ENCODE data around the gene HPS4. TPM values are rescaled to one million over a fixed set of nuclear protein-coding genes. Genes with fewer than 3 reads are reported as not detected.

HPS4 gene
- total and polyA plus RNA-seq, 4 experiments from 2014 or later, result 7.9 to 59.7 (median 36.9) TPM

DNA sequence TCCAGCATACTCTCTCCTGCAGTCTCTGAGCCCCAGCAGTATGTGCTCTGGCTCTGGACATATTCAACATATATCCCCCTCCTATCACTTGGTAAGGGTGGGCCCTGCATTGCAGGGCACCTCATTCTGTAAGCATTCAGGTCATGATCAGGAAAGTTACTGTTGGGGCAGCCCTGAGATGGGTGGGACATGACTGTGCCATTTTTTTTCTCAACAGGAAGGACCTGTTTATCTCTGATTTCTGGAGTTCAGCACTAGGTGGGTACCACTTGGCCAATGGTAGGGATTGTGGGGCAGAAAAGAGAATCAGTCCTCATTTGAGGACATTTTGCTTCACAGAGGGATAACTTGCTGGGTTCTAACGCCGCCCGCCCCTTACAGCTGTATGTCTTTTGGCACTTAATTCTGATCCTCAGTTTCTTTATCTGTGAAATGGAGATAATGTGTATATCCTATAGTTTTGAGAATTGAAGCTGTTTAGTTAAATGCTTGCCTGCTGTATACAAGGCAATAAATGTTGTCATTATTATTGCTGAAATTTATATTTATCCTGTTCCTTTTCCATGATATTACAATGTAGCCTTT lies 2.3 kb upstream of the HPS4 start:
- intact Hi-C loops (cut with micrococcal nuclease), result no loop called here
- H3K36me3 ChIP-seq (ENCODE audit: insufficient read depth, low read length), result peaks cover 32% of the 10 kb centered on the region
- H3K9me3 Mint-ChIP-seq, result peaks cover 0 to 3% (median 0%) of the 10 kb centered on the region in 8 donors
- no peak for DNase-seq
- peaks cover 48% of the 10 kb centered on the region for H3K4me1 ChIP-seq (ENCODE audit: insufficient read depth, low read length)
- no peak overlapping the region for H3K4me3 ChIP-seq (ENCODE audit: low read length in 2 of 2)
- POLR2A ChIA-PET (ENCODE audit: partially characterized antibody), result interaction anchor here (4.4 to 6.4 kb wide), 2 partner anchors 28 to 186 kb away, joined by 65 to 68 read pairs; partner anchors contain the start of gene TFIP11
- peaks cover 38 to 57% (median 46%) of the 10 kb centered on the region in 4 donors for H3K4me1 Mint-ChIP-seq
- no peaks in the 10 kb centered on the region for H3K9me3 ChIP-seq (ENCODE audit: control insufficient read depth in 1 of 2, low read length in 2 of 2)
- peaks cover 32 to 60% of the 10 kb centered on the region in 2 donors for H3K36me3 Mint-ChIP-seq
- CTCF ChIA-PET (ENCODE audit: partially characterized antibody), result interaction anchor here (1.8 to 2.4 kb wide), 2 partner anchors 16 to 119 kb away, joined by 4 to 8 read pairs; no protein-coding TSS in a partner anchor
- H3K27ac ChIP-seq (ENCODE audit: low read depth, low read length), result no peak overlapping the region
- H3K27me3 Mint-ChIP-seq, result no peaks in the 10 kb centered on the region
- H3K4me3 Mint-ChIP-seq, result peak overlapping the region in 5 of 8 donors; percentile 13 to 78 (median 28)
- H3K27ac Mint-ChIP-seq, result peak overlapping the region; percentile 26 to 97 (median 88)
- no peaks in the 10 kb centered on the region for H3K27me3 ChIP-seq (ENCODE audit: insufficient read depth, low read length)

DNA sequence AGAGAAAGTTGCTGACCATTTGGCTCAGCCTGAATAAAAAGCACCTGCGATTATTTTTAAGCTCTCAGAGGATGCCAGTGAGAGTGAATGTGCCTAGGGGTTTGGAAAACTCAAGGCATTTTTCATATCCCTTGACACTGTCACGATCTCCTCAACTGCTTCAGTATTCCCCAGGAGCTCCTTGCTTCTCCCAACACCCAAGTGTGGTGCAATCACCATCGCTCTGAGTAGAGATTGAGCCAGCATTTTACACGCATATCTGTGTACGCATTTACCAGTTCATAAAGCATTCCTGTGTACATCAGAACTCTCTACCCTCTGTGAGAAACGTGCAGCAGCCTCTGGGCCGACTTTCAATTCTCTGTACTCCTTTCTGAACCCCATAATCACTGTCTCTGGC lies 1.4 kb upstream of the HPS4 start:
- POLR2A ChIA-PET (ENCODE audit: partially characterized antibody), result interaction anchor here (1.0 to 6.4 kb wide), 9 partner anchors 7 to 206 kb away, joined by 3 to 68 read pairs (median 25); partner anchors contain the start of genes ASPHD2 and TFIP11
- Mint-ChIP-seq H3K4me1 (peaks cover 41 to 66% (median 53%) of the 10 kb centered on the region in 4 donors), H3K4me3 (peak overlapping the region; percentile 28 to 92 (median 56)), H3K36me3 (peaks cover 30 to 53% of the 10 kb centered on the region in 2 donors), H3K27ac (peak overlapping the region; percentile 26 to 97 (median 88)), H3K27me3 (no peaks in the 10 kb centered on the region), H3K9me3 (peaks cover 0 to 3% (median 0%) of the 10 kb centered on the region in 8 donors)
- Histone ChIP-seq H3K4me1 (ENCODE audit: insufficient read depth, low read length) (peaks cover 57% of the 10 kb centered on the region), H3K27me3 (ENCODE audit: insufficient read depth, low read length) (no peaks in the 10 kb centered on the region), H3K27ac (ENCODE audit: low read depth, low read length) (no peak overlapping the region), H3K4me3 (ENCODE audit: low read length in 2 of 2) (no peak overlapping the region), H3K9me3 (ENCODE audit: control insufficient read depth in 1 of 2, low read length in 2 of 2) (no peaks in the 10 kb centered on the region), H3K36me3 (ENCODE audit: insufficient read depth, low read length) (peaks cover 24% of the 10 kb centered on the region)
- intact Hi-C loops (cut with micrococcal nuclease), result no loop called here
- no peak for DNase-seq
- CTCF ChIA-PET (ENCODE audit: partially characterized antibody), result interaction anchor here (0.9 to 4.1 kb wide), 4 partner anchors 17 to 181 kb away, joined by 3 to 17 read pairs (median 6); no protein-coding TSS in a partner anchor

DNA sequence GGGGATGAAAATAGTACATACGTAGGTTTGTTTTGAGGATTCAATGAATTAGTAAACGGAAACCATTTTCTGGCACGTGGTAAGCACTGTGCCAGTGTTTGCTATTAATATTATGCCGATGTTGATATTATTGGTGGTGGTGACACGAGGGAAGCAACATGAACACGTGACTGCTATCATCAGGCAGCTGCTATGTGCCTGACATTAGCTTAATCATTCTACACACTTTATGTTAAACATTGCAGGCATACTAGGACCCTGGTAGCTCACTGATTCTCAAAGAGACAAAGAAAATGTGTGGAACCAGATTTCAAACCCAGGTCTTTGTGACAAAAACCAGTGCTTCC lies 750 bp upstream of the HPS4 start:
- Histone ChIP-seq H3K4me1 (ENCODE audit: insufficient read depth, low read length) (peaks cover 64% of the 10 kb centered on the region), H3K36me3 (ENCODE audit: insufficient read depth, low read length) (peaks cover 17% of the 10 kb centered on the region), H3K27me3 (ENCODE audit: insufficient read depth, low read length) (no peaks in the 10 kb centered on the region), H3K9me3 (ENCODE audit: control insufficient read depth in 1 of 2, low read length in 2 of 2) (no peaks in the 10 kb centered on the region), H3K4me3 (ENCODE audit: low read length in 2 of 2) (peak overlapping the region; percentile 51 to 92), H3K27ac (ENCODE audit: low read depth, low read length) (peak overlapping the region; percentile 95)
- H3K9me3 Mint-ChIP-seq, result peaks cover 0 to 3% (median 0%) of the 10 kb centered on the region in 8 donors
- H3K36me3 Mint-ChIP-seq, result peaks cover 24 to 53% of the 10 kb centered on the region in 2 donors
- peak in 4 of 5 donors; percentile 39 to 66 (median 46) for DNase-seq
- ChIA-PET CTCF (ENCODE audit: partially characterized antibody) (interaction anchor here (0.9 to 4.1 kb wide), 4 partner anchors 18 to 182 kb away, joined by 3 to 17 read pairs (median 6); no protein-coding TSS in a partner anchor), POLR2A (ENCODE audit: partially characterized antibody) (interaction anchor here (1.0 to 6.4 kb wide), 20 partner anchors 8 to 207 kb away, joined by 3 to 68 read pairs (median 6); partner anchors contain the start of genes ASPHD2, MIAT, TFIP11 and TPST2)
- H3K4me3 Mint-ChIP-seq, result peak overlapping the region; percentile 89 to 98 (median 92)
- H3K27ac Mint-ChIP-seq, result peak overlapping the region; percentile 93 to 99 (median 98)
- H3K4me1 Mint-ChIP-seq, result peaks cover 48 to 73% (median 60%) of the 10 kb centered on the region in 4 donors
- no peaks in the 10 kb centered on the region for H3K27me3 Mint-ChIP-seq
- intact Hi-C loops (cut with micrococcal nuclease), result no loop called here

DNA sequence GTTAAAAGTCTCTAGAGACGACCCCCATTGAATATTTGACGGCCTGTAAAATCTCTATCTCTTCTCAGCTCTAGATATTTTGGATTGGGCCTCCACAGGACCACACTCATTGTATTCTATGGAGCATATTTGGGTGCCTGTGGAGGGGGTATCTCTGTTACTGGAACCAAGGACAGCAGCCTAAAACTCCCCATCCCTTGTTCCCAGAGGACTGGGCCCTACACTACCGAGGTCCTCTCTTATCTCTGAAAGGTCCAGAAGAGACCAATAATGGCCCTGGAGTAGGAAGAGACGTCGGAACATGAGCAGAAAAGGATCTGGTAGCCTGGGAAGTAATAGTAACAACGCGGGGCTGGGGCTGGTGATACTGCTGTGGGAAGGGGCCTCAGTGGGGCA lies 542 bp downstream of the HPS4 start:
- Histone ChIP-seq H3K27me3 (ENCODE audit: insufficient read depth, low read length) (no peaks in the 10 kb centered on the region), H3K4me3 (ENCODE audit: low read length in 2 of 2) (peak overlapping the region; percentile 51 to 77), H3K36me3 (ENCODE audit: insufficient read depth, low read length) (peaks cover 5% of the 10 kb centered on the region), H3K4me1 (ENCODE audit: insufficient read depth, low read length) (peaks cover 72% of the 10 kb centered on the region), H3K27ac (ENCODE audit: low read depth, low read length) (peak overlapping the region; percentile 95), H3K9me3 (ENCODE audit: control insufficient read depth in 1 of 2, low read length in 2 of 2) (no peaks in the 10 kb centered on the region)
- ChIA-PET POLR2A (ENCODE audit: partially characterized antibody) (interaction anchor here (0.7 to 6.4 kb wide), 25 partner anchors 9 to 1436 kb away, joined by 3 to 68 read pairs (median 6); partner anchors contain the start of genes ASPHD2, MIAT, PITPNB and TFIP11), CTCF (ENCODE audit: partially characterized antibody) (interaction anchor here (1.1 to 4.1 kb wide), 2 partner anchors 22 to 29 kb away, joined by 3 to 17 read pairs; partner anchors contain the start of gene TFIP11)
- Mint-ChIP-seq H3K36me3 (peaks cover 12 to 47% of the 10 kb centered on the region in 2 donors), H3K27ac (peak overlapping the region; percentile 93 to 99 (median 99)), H3K9me3 (peaks cover 0 to 3% (median 0%) of the 10 kb centered on the region in 8 donors), H3K4me1 (peaks cover 51 to 82% (median 69%) of the 10 kb centered on the region in 4 donors), H3K27me3 (no peaks in the 10 kb centered on the region), H3K4me3 (peak overlapping the region; percentile 91 to 98 (median 92))
- intact Hi-C loops (cut with micrococcal nuclease), result loop anchor here (1.0 to 2.0 kb wide), 5 partner anchors 29 to 189 kb away; partner anchors contain the start of genes ASPHD2, TFIP11 and TPST2
- DNase-seq, result peak in 1 of 5 donors; percentile 7

DNA sequence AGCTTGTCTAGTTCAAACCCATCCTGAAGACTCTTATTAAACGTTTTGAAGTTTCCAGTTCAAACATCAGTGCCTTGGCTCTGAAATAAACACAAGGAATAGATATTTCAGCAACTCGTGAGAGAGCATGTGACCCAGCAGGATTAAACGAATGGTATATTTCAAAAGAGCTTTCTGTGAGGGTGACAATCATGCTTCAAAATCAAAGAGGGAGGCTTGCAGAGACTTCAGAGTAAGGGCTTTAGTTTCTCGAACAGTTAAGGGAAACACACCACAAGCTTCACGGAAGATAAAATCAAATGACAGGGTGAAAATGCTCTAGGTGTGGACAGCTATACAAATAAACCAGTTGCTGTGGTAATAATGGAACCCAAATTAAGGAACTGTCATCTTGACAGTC lies 1.4 kb downstream of the HPS4 start:
- H3K36me3 ChIP-seq (ENCODE audit: insufficient read depth, low read length), result peaks cover 6% of the 10 kb centered on the region
- Mint-ChIP-seq H3K27me3 (no peaks in the 10 kb centered on the region), H3K4me1 (peaks cover 56 to 91% (median 77%) of the 10 kb centered on the region in 4 donors), H3K36me3 (peaks cover 18 to 48% of the 10 kb centered on the region in 2 donors), H3K9me3 (peaks cover 0 to 3% (median 0%) of the 10 kb centered on the region in 8 donors), H3K4me3 (peak overlapping the region; percentile 68 to 98 (median 92)), H3K27ac (peak overlapping the region; percentile 75 to 99 (median 98))
- intact Hi-C loops (cut with micrococcal nuclease), result loop anchor here (2.0 kb wide), 2 partner anchors 53 to 177 kb away; partner anchors contain the start of gene ASPHD2
- peak overlapping the region; percentile 6 for H3K27ac ChIP-seq (ENCODE audit: low read depth, low read length)
- ChIA-PET POLR2A (ENCODE audit: partially characterized antibody) (interaction anchor here (0.9 to 6.4 kb wide), 7 partner anchors 12 to 190 kb away, joined by 3 to 68 read pairs (median 40); partner anchors contain the start of genes ASPHD2 and TFIP11), CTCF (ENCODE audit: partially characterized antibody) (interaction anchor here (4.1 kb wide), 1 partner anchor 21 kb away, joined by 17 read pairs; no protein-coding TSS in a partner anchor)
- H3K27me3 ChIP-seq (ENCODE audit: insufficient read depth, low read length), result no peaks in the 10 kb centered on the region
- DNase-seq, result no peak
- H3K4me3 ChIP-seq (ENCODE audit: low read length in 2 of 2), result no peak overlapping the region
- no peaks in the 10 kb centered on the region for H3K9me3 ChIP-seq (ENCODE audit: control insufficient read depth in 1 of 2, low read length in 2 of 2)
- peaks cover 72% of the 10 kb centered on the region for H3K4me1 ChIP-seq (ENCODE audit: insufficient read depth, low read length)

DNA sequence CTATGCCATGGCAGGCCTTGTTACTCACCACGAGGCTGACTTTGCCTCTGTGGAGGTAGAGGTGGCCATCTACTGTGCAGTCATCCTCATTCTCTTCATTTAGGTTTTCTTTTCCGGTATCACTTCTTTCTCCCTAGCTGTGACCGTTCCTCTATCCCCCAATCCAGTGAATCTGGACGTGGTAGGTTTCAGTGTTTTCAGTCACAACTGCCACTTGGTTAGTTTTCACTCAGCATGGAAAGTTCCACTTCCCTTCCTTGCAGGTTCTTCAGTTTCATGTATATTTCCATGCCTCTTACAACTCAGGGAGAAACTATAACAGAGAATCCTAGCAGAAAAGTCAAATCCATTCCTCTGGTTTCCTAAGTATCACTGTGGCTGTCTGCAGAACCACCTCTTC lies 1.9 kb downstream of the HPS4 start:
- H3K27ac Mint-ChIP-seq, result peak overlapping the region in 6 of 7 donors; percentile 75 to 99 (median 98)
- peaks cover 22 to 53% of the 10 kb centered on the region in 2 donors for H3K36me3 Mint-ChIP-seq
- peaks cover 0 to 3% (median 0%) of the 10 kb centered on the region in 8 donors for H3K9me3 Mint-ChIP-seq
- Histone ChIP-seq H3K4me1 (ENCODE audit: insufficient read depth, low read length) (peaks cover 72% of the 10 kb centered on the region), H3K27me3 (ENCODE audit: insufficient read depth, low read length) (no peaks in the 10 kb centered on the region), H3K4me3 (ENCODE audit: low read length in 2 of 2) (no peak overlapping the region), H3K9me3 (ENCODE audit: control insufficient read depth in 1 of 2, low read length in 2 of 2) (no peaks in the 10 kb centered on the region), H3K27ac (ENCODE audit: low read depth, low read length) (peak overlapping the region; percentile 6), H3K36me3 (ENCODE audit: insufficient read depth, low read length) (peaks cover 10% of the 10 kb centered on the region)
- POLR2A ChIA-PET (ENCODE audit: partially characterized antibody), result interaction anchor here (0.9 to 6.4 kb wide), 6 partner anchors 11 to 191 kb away, joined by 3 to 68 read pairs (median 32); partner anchors contain the start of gene TFIP11
- no peak for DNase-seq
- CTCF ChIA-PET (ENCODE audit: partially characterized antibody), result interaction anchor here (1.0 to 4.1 kb wide), 2 partner anchors 21 to 193 kb away, joined by 3 to 17 read pairs; no protein-coding TSS in a partner anchor
- intact Hi-C loops (cut with micrococcal nuclease), result loop anchor here (2.0 kb wide), 2 partner anchors 53 to 177 kb away; partner anchors contain the start of gene ASPHD2
- no peaks in the 10 kb centered on the region for H3K27me3 Mint-ChIP-seq
- H3K4me3 Mint-ChIP-seq, result peak overlapping the region in 7 of 8 donors; percentile 44 to 98 (median 92)
- peaks cover 59 to 91% (median 77%) of the 10 kb centered on the region in 4 donors for H3K4me1 Mint-ChIP-seq
